Gastroesophageal sphincter (tissue), 3 donors: ENCODE data around the gene MMD2.

ENCODE experiments used
- EP300 ChIP-seq: sonication (generic); formaldehyde crosslinking; IDR thresholded peaks from one replicate; pipeline ENCODE4 v1.6.1; 2017; ENCODE audit warnings: antibody characterized with exemption, mild to moderate bottlenecking
- POLR2AphosphoS5 ChIP-seq: sonication (generic); formaldehyde crosslinking; IDR thresholded peaks from one replicate; pipeline ENCODE4 v1.6.1; 2017; ENCODE audit warnings: antibody characterized with exemption
- TF ChIP-seq, protein P1 (sequence below), 4 experiments: fragments of 200-600 bp in 2 of 4; fragments of 450-650 bp in 2 of 4; sonication (generic) in 1 of 4; IDR thresholded peaks; one replicate each; pipeline ENCODE4 v1.5.1; 2017 to 2019; ENCODE audit warnings: antibody characterized with exemption in 4 of 4, mild to moderate bottlenecking in 2 of 4, moderate library complexity in 2 of 4

DNA sequence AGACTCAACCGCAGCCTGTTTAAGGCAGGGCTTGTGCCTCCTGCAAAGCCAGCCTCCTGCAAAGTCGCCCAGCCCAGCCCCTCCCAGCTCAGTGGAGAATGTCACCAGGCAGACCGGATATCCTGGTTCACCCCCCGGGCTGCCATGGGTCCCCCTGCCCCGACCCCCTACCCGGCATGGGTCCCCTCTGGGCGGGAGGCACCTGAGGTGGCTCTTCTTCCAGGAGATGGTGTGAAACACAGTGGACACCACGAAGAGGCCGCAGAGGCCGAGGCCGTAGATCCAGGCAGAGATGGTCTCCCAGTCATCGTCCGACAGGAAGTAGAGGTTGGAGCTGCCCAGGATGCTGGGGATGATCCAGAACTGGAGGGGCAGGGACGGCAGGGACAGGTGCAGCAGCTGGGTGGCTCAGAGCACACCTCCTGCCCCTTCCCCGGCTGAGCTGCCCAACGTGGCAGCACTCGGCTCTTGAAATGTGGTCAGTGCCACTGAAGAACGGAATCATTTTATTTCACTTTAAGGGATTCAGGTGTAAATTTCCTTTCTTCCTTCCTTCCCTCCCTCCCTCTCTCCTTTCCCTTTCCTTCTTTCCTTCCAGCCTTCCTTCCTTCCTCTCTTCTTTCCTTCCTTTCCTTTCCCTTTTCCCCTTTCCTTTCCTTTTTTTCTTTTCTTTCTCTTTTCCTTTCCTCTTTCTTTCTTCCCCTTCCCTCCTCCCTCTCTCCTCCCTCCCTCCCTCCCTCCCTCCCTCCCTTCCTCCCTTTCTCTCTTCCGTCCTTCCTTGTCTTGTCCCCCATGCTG lies 38.8 kb downstream of the MMD2 start:
- TF ChIP-seq, protein P1, sequence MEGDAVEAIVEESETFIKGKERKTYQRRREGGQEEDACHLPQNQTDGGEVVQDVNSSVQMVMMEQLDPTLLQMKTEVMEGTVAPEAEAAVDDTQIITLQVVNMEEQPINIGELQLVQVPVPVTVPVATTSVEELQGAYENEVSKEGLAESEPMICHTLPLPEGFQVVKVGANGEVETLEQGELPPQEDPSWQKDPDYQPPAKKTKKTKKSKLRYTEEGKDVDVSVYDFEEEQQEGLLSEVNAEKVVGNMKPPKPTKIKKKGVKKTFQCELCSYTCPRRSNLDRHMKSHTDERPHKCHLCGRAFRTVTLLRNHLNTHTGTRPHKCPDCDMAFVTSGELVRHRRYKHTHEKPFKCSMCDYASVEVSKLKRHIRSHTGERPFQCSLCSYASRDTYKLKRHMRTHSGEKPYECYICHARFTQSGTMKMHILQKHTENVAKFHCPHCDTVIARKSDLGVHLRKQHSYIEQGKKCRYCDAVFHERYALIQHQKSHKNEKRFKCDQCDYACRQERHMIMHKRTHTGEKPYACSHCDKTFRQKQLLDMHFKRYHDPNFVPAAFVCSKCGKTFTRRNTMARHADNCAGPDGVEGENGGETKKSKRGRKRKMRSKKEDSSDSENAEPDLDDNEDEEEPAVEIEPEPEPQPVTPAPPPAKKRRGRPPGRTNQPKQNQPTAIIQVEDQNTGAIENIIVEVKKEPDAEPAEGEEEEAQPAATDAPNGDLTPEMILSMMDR (IDR thresholded peaks at IDR 0.05) = no peak
- TF ChIP-seq POLR2AphosphoS5 (no peak), EP300 (no peak)
